ENCODE data around the gene NUDC. TPM values are rescaled to one million over a fixed set of nuclear protein-coding genes. Genes with fewer than 3 reads are reported as not detected.

NUDC gene
- total RNA-seq, 1 experiment from 2014 or later, result 118 TPM

DNA sequence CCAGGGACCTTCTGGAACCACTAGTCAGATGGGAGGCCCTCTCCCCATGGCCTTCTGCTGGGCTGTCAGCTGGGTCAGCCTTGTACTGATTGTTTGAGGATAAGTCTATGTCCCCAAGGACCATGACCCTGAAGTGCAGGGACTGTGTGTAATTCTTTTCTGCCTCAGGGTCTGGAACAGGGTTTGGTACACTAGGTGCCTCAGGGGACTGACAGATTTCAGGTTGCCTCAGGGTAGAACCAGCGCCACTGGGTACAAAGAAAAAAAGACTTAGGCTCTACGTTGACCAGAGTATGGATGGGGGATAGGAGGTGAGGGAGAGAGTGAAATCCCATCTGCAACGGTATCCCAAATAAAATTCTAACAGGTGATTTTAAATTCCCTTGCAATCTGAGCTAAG lies 35.8 kb downstream of the NUDC start:
- no peaks in the 10 kb centered on the region; the same call in none of the 2 replicates for H3K27me3 Mint-ChIP-seq (ENCODE audit: low read depth)
- H3K23ac ChIP-seq (ENCODE audit: insufficient read length, low read depth, low read length), result no peak overlapping the region
- no peak overlapping the region for H3K14ac ChIP-seq (ENCODE audit: insufficient read depth, low read length)
- no peak overlapping the region for H3T11ph ChIP-seq (ENCODE audit: low read length)
- TF ChIP-seq CTCF (conservative IDR thresholded peaks at IDR 0.05), result no peak
- peak overlapping the region in 1 of 3 experiments; percentile 20; a peak in 1 of 7 replicates for H3K27ac Mint-ChIP-seq
- no peak overlapping the region for H3K27ac ChIP-seq (ENCODE audit: insufficient read length, low read depth, low read length)
- WGBS (ENCODE audit: extremely low coverage, insufficient read length, low lambda C conversion rate), result no CpG with 5 or more reads among the region's 3 CpGs
- H3K9me3 Mint-ChIP-seq, result peaks cover 4 to 5% of the 10 kb centered on the region in 2 experiments; a peak in 2 of 5 replicates
- peaks cover 2 to 20% (median 15%) of the 10 kb centered on the region in 3 experiments; a peak in 5 of 7 replicates for H3K36me3 Mint-ChIP-seq (ENCODE audit: insufficient read depth in 1 of 3, low read depth in 3 of 3)
- peaks cover 5% of the 10 kb centered on the region; the same call in 1 of the 2 replicates for H3K4me1 ChIP-seq (ENCODE audit: insufficient read depth, low read length)
- H4K91ac ChIP-seq (ENCODE audit: insufficient read length, low read depth, low read length), result no peak overlapping the region
- no peak overlapping the region for H2AK5ac ChIP-seq (ENCODE audit: insufficient read length, low read length)
- no peak overlapping the region for H4K8ac ChIP-seq (replicated peaks; ENCODE audit: insufficient read length, low read depth, low read length)
- no peaks in the 10 kb centered on the region for H4K20me1 ChIP-seq (ENCODE audit: control insufficient read depth, insufficient read depth, insufficient read length)
- H3K4me3 Mint-ChIP-seq, result peak overlapping the region in 1 of 2 experiments; percentile 51; a peak in 1 of 5 replicates
- no peak overlapping the region for H2AFZ ChIP-seq (ENCODE audit: low read length)
- H3K9ac ChIP-seq (ENCODE audit: extremely low read depth, insufficient read length, low read length), result no peak overlapping the region
- H2BK15ac ChIP-seq (ENCODE audit: low read depth, low read length), result no peak overlapping the region
- H4K5ac ChIP-seq (ENCODE audit: insufficient read length, low read depth, low read length), result no peak overlapping the region
- peaks cover 2% of the 10 kb centered on the region; the same call in 1 of the 2 replicates for H3K79me2 ChIP-seq (ENCODE audit: insufficient read depth, low read length)
- H3K4me2 ChIP-seq (ENCODE audit: insufficient read depth, insufficient read length, low read length), result no peak overlapping the region
- no peak overlapping the region for H2BK120ac ChIP-seq (ENCODE audit: low read depth, low read length, poor library complexity, severe bottlenecking)
- no peak for DNase-seq
- no peaks in the 10 kb centered on the region for H3K9me3 ChIP-seq (ENCODE audit: control insufficient read depth, low read depth, low read length)
- H3K18ac ChIP-seq (ENCODE audit: insufficient read length, low read depth, low read length), result no peak overlapping the region
- peaks cover 11 to 16% of the 10 kb centered on the region in 2 experiments for H3K4me1 Mint-ChIP-seq
- peaks cover 12% of the 10 kb centered on the region for H3K23me2 ChIP-seq (ENCODE audit: insufficient read length, low read depth, low read length, poor library complexity, severe bottlenecking)
- H3K56ac ChIP-seq (ENCODE audit: insufficient read length, low read depth, low read length), result no peak overlapping the region
- H3K27me3 ChIP-seq (ENCODE audit: insufficient read depth, low read length), result no peaks in the 10 kb centered on the region
- H3K79me1 ChIP-seq (ENCODE audit: insufficient read depth, low read depth, low read length, poor library complexity, severe bottlenecking), result peaks cover 6% of the 10 kb centered on the region
- no peak overlapping the region for H2BK20ac ChIP-seq (ENCODE audit: low read depth, low read length, poor library complexity, severe bottlenecking)
- no peak overlapping the region for H2BK12ac ChIP-seq (ENCODE audit: insufficient read length, low read depth, low read length)
- no peak overlapping the region for H2BK5ac ChIP-seq (ENCODE audit: insufficient read length, low read length)
- H3K4ac ChIP-seq (ENCODE audit: low read depth, low read length), result no peak overlapping the region
